Stimulated activated naive CD8-positive, alpha-beta T cell treated with anti-CD3 and anti-CD28 coated beads, Interleukin-15, Interleukin-2, amounts not matched to agents 100 ng/mL and 50 ng/mL, for 24 hours (primary cell): ENCODE measurements around the gene HS6ST3.

ENCODE experiments used
- H3K27ac Mint-ChIP-seq: one replicate; pipeline ENCODE4 v1.8.0; 2021; ENCODE audit warnings: mild to moderate bottlenecking, mixed read lengths
- H3K27me3 Mint-ChIP-seq: one replicate; pipeline ENCODE4 v1.8.0; 2021; ENCODE audit warnings: mixed read lengths
- H3K36me3 Mint-ChIP-seq: one replicate; pipeline ENCODE4 v1.8.0; 2021; ENCODE audit warnings: low read depth, mixed read lengths
- H3K4me1 Mint-ChIP-seq: one replicate; pipeline ENCODE4 v1.8.0; 2021; ENCODE audit warnings: low read depth, mixed read lengths
- H3K4me3 Mint-ChIP-seq: one replicate; pipeline ENCODE4 v1.8.0; 2021; ENCODE audit warnings: mild to moderate bottlenecking, mixed read lengths
- H3K9me3 Mint-ChIP-seq: one replicate; pipeline ENCODE4 v1.8.0; 2021; ENCODE audit warnings: mixed read lengths

The HS6ST3 gene

DNA sequence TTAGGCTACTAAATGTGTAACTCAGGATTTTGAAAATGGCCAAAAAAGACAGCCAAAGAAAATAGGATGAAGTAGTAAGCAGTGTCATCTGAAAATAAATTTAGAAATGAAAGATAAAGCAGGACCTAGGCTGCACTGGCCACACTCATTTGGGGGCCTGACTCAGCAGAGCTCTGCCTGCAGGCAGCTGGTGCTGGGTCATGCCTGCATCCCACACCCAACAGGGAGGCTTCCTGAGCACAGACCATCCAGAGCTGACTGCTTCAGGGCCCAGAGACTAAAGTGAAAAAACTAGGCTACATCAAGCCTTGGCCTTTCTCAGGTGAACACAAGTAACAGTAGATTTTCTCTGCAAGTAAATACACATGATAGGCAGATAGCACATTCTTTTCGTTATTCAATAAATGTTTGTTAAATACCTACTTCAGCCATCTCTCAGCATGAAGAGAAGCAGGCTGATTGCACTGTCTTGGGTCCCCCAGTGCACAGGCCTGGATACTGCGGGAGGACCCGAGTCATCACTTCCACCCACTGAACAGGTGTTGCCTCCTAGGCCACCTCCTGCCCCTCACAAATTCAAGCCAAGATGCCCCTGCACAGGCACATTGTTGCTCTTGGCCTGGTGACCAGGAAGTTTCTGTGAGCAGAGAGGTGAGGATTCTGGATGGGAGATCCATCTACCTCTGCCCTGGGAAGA, 620.4 kb downstream of the HS6ST3 start:
- no peaks in the 10 kb centered on the region for H3K36me3 Mint-ChIP-seq
- H3K4me1 Mint-ChIP-seq: no peaks in the 10 kb centered on the region
- no peak overlapping the region for H3K27ac Mint-ChIP-seq
- H3K4me3 Mint-ChIP-seq: no peak overlapping the region
- no peaks in the 10 kb centered on the region for H3K9me3 Mint-ChIP-seq
- H3K27me3 Mint-ChIP-seq: no peaks in the 10 kb centered on the region

DNA sequence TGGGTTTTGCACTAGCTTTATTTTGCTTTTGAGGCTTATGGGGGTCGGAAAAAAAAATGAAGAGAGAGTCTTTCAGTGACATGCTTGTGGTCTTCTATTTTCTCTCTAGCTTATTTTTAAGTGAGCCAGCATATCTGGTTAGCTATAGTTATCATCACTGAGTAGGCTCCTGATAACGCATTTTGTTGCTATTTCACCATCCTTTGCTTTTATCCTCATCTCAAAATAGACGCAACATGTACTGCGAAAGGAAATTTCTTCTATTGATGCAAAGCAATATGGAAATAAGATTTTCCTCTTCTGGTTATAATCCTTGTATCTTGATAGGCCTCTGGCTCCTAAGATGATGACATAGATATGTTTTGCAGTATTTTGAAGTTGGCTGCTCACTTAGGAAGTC, 630.5 kb downstream of the HS6ST3 start:
- no peaks in the 10 kb centered on the region for H3K9me3 Mint-ChIP-seq
- H3K27ac Mint-ChIP-seq: no peak overlapping the region

GRCh38 chr13:96726651-96727050, 636.7 kb downstream of the HS6ST3 start:
- Mint-ChIP-seq H3K4me1 (no peaks in the 10 kb centered on the region), H3K36me3 (no peaks in the 10 kb centered on the region), H3K27ac (no peak overlapping the region), H3K9me3 (peaks cover 4% of the 10 kb centered on the region), H3K27me3 (no peaks in the 10 kb centered on the region), H3K4me3 (no peak overlapping the region)

More for the DNA sequence above, 630.5 kb downstream of the HS6ST3 start:
- H3K36me3 Mint-ChIP-seq: no peaks in the 10 kb centered on the region
- H3K27me3 Mint-ChIP-seq: no peaks in the 10 kb centered on the region
- no peak overlapping the region for H3K4me3 Mint-ChIP-seq
- H3K4me1 Mint-ChIP-seq: no peaks in the 10 kb centered on the region

GRCh38 chr13:96728463-96728862, 638.6 kb downstream of the HS6ST3 start:
- H3K27me3 Mint-ChIP-seq: no peaks in the 10 kb centered on the region
- no peaks in the 10 kb centered on the region for H3K4me1 Mint-ChIP-seq
- no peaks in the 10 kb centered on the region for H3K36me3 Mint-ChIP-seq
- H3K27ac Mint-ChIP-seq: no peak overlapping the region
- H3K9me3 Mint-ChIP-seq: peaks cover 4% of the 10 kb centered on the region
- no peak overlapping the region for H3K4me3 Mint-ChIP-seq

- no peaks in the 10 kb centered on the region for H3K4me1 Mint-ChIP-seq
- H3K27ac Mint-ChIP-seq: no peak overlapping the region
- H3K27me3 Mint-ChIP-seq: no peaks in the 10 kb centered on the region
- H3K9me3 Mint-ChIP-seq: peaks cover 6% of the 10 kb centered on the region
- no peak overlapping the region for H3K4me3 Mint-ChIP-seq
- H3K36me3 Mint-ChIP-seq: no peaks in the 10 kb centered on the region
Measured at GRCh38 chr13:96730676-96731075, 640.8 kb downstream of the HS6ST3 start.

- H3K9me3 Mint-ChIP-seq: peaks cover 7% of the 10 kb centered on the region
- no peak overlapping the region for H3K4me3 Mint-ChIP-seq
- H3K27me3 Mint-ChIP-seq: no peaks in the 10 kb centered on the region
Measured at GRCh38 chr13:96734499-96734898, 644.6 kb downstream of the HS6ST3 start.

GRCh38 chr13:96741779-96742178, 651.9 kb downstream of the HS6ST3 start:
- Mint-ChIP-seq H3K36me3 (no peaks in the 10 kb centered on the region), H3K4me3 (no peak overlapping the region), H3K27me3 (no peaks in the 10 kb centered on the region), H3K27ac (no peak overlapping the region), H3K4me1 (no peaks in the 10 kb centered on the region), H3K9me3 (peaks cover 6% of the 10 kb centered on the region)

More at GRCh38 chr13:96734499-96734898, 644.6 kb downstream of the HS6ST3 start:
- Mint-ChIP-seq H3K36me3 (no peaks in the 10 kb centered on the region), H3K27ac (no peak overlapping the region), H3K4me1 (no peaks in the 10 kb centered on the region)

- no peaks in the 10 kb centered on the region for H3K4me1 Mint-ChIP-seq
- no peak overlapping the region for H3K4me3 Mint-ChIP-seq
- H3K27ac Mint-ChIP-seq: no peak overlapping the region
- H3K36me3 Mint-ChIP-seq: no peaks in the 10 kb centered on the region
- peaks cover 6% of the 10 kb centered on the region for H3K9me3 Mint-ChIP-seq
- no peaks in the 10 kb centered on the region for H3K27me3 Mint-ChIP-seq
Measured at GRCh38 chr13:96743296-96744089, 653.6 kb downstream of the HS6ST3 start.

DNA sequence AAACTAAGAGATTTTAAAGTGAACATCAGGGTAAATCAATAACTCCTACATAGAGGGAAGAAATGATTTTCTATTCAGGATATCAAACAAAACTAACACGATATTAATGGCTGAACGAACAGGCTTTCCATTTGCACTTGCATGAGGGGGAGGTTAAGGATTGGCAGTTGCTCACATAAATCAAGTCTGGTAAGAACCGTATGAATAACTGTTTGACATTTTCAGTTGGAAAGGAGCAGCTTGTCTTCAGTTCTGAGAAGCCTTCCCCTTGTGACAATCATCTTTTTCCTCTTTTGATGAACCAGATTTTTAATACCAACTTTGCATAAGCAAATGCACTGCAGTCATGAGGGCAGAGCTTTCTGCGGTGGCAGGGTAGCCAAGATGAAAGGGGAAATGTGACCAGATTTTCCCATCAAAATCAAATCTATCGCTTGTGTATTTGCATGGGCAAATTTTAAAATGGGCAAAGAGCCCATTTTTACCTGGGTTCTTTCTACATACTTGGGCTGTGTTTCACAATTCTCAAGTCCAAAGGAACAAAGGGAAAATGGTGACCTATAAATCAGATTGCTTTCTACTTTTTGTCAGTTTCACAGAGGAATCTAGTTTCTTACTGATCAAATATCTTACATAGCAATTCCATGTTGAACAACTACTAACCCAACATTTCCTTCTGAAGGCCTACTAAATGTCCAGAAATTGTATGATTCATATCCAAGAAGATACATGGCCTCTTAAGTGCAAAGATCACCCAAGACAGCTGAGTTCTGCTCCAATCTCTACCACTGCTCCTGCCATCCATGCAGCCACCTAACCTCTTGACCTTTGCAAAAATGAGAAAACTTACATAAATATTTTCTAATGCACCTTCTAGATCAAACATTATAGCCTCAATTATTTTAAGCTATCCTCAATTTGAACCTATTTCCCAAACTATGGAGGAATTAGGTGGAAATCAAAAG, 654.7 kb downstream of the HS6ST3 start:
- Mint-ChIP-seq H3K4me1 (no peaks in the 10 kb centered on the region), H3K27ac (no peak overlapping the region), H3K9me3 (peaks cover 2% of the 10 kb centered on the region), H3K27me3 (no peaks in the 10 kb centered on the region), H3K36me3 (no peaks in the 10 kb centered on the region), H3K4me3 (no peak overlapping the region)

DNA sequence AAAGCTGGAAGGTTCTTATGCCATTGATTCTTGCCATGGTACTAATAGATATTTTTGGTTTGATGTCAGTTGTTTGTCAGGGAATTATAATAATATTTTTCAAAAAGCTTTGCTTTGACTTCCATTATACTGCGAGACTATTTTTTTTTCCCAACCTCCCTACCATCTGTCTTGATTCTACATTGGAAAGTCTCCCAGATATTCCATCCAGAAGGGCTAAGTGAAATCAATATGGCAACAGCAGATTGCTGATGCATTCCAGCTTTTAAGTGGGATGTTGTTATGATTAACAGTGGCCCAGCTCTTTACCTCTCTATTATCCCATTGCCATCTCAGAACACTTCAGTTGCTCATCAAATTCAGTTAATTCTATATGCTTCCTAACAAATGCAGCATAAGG, 657.0 kb downstream of the HS6ST3 start:
- no peaks in the 10 kb centered on the region for H3K36me3 Mint-ChIP-seq

GRCh38 chr13:96749825-96750224, 659.9 kb downstream of the HS6ST3 start:
- H3K4me3 Mint-ChIP-seq: no peak overlapping the region
- H3K27ac Mint-ChIP-seq: no peak overlapping the region
- no peaks in the 10 kb centered on the region for H3K27me3 Mint-ChIP-seq
- no peaks in the 10 kb centered on the region for H3K9me3 Mint-ChIP-seq
- H3K36me3 Mint-ChIP-seq: no peaks in the 10 kb centered on the region
- H3K4me1 Mint-ChIP-seq: no peaks in the 10 kb centered on the region

More for the DNA sequence above, 657.0 kb downstream of the HS6ST3 start:
- no peaks in the 10 kb centered on the region for H3K9me3 Mint-ChIP-seq
- no peaks in the 10 kb centered on the region for H3K4me1 Mint-ChIP-seq
- no peak overlapping the region for H3K27ac Mint-ChIP-seq
- no peaks in the 10 kb centered on the region for H3K27me3 Mint-ChIP-seq
- H3K4me3 Mint-ChIP-seq: no peak overlapping the region

- Mint-ChIP-seq H3K9me3 (no peaks in the 10 kb centered on the region), H3K4me3 (no peak overlapping the region), H3K4me1 (no peaks in the 10 kb centered on the region), H3K36me3 (no peaks in the 10 kb centered on the region), H3K27me3 (no peaks in the 10 kb centered on the region), H3K27ac (no peak overlapping the region)
Measured at GRCh38 chr13:96751089-96751488, 661.2 kb downstream of the HS6ST3 start.

DNA sequence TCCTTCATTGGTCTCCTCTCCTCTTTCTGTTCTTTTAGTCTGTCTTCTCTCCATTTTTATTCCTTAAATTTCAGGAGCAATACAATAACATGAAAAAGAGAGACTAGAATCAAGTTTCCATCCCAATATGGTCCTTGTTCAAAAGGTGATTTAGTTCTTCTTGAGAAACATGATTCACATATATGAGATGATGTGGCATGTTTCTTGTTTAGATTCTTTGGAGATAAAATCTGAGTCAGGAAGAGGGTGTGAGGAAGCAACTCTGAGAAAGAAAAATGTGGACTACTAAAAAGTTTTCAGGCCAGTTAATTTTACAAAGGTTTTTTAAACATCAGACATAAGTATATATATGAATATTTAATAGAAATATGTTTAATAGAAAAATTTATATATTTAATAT, 673.0 kb downstream of the HS6ST3 start:
- no peak overlapping the region for H3K4me3 Mint-ChIP-seq
- no peak overlapping the region for H3K27ac Mint-ChIP-seq
- no peaks in the 10 kb centered on the region for H3K4me1 Mint-ChIP-seq
- H3K27me3 Mint-ChIP-seq: no peaks in the 10 kb centered on the region
- H3K9me3 Mint-ChIP-seq: no peaks in the 10 kb centered on the region
- H3K36me3 Mint-ChIP-seq: no peaks in the 10 kb centered on the region

DNA sequence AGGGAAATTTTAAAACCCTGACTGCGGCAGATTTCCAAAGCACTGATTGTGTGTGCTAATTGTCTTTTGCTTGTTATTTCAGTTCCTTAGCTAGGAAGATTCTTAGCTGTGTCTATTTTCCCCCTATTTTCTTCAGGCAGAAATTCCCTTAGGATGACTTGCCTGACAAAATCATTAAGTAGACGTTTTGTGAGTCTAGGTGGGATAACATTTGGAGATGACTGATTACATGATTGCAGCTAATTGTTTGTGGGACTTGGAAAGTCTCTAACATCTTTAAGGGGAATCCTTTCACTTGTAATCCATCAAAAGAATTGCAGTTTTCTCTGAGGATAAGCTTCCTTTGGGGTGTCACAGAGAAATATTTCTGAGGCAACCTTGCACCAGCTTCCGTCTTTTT, 676.4 kb downstream of the HS6ST3 start:
- Mint-ChIP-seq H3K36me3 (no peaks in the 10 kb centered on the region), H3K27me3 (no peaks in the 10 kb centered on the region), H3K9me3 (no peaks in the 10 kb centered on the region), H3K27ac (no peak overlapping the region), H3K4me1 (no peaks in the 10 kb centered on the region), H3K4me3 (no peak overlapping the region)

- Mint-ChIP-seq H3K9me3 (no peaks in the 10 kb centered on the region), H3K27me3 (no peaks in the 10 kb centered on the region), H3K4me1 (no peaks in the 10 kb centered on the region), H3K27ac (no peak overlapping the region), H3K36me3 (no peaks in the 10 kb centered on the region), H3K4me3 (no peak overlapping the region)
Measured at GRCh38 chr13:96768524-96768923, 678.6 kb downstream of the HS6ST3 start.
